Measurements from ENCODE around the gene ARID1B.

Gene ARID1B

GRCh38 chr6:156729248-156729647, 47.9 kb upstream of the ARID1B start:
- CTCF ChIA-PET = interaction anchor here (0.7 to 2.1 kb wide), 2 partner anchors 23 to 696 kb away, joined by 3 to 11 read pairs; no protein-coding TSS in a partner anchor
- no peaks in the 10 kb centered on the region for H3K36me3 ChIP-seq (ENCODE audit: control insufficient read depth in 2 of 2, insufficient read depth in 1 of 2, low read length in 2 of 2)
- H3K9me3 ChIP-seq (ENCODE audit: control insufficient read depth, insufficient read depth, low read depth, low read length) = no peaks in the 10 kb centered on the region
- POLR2A ChIA-PET = interaction anchor here (1.8 kb wide), 1 partner anchor 9 kb away, joined by 7 read pairs; no protein-coding TSS in a partner anchor
- no peak overlapping the region for H3K4me3 ChIP-seq (ENCODE audit: low read depth, low read length)
- H3K4me1 ChIP-seq (ENCODE audit: control insufficient read depth, insufficient read depth, low read length) = peaks cover 4% of the 10 kb centered on the region; the same call in 1 of the 2 replicates
- H3K27ac ChIP-seq (ENCODE audit: extremely low read depth, low read depth, low read length) = no peak overlapping the region
- no peak for TF ChIP-seq ZNF335 (tag by site-specific recombination; conservative IDR thresholded peaks at IDR 0.05)
- no peak for TF ChIP-seq ZNF670 (tag by site-specific recombination; IDR thresholded peaks at IDR 0.05; ENCODE audit: low read depth)
- TF ChIP-seq ZNF280C (tag by site-specific recombination; IDR thresholded peaks at IDR 0.05) = no peak
- TF ChIP-seq ZNF621 (tag by site-specific recombination; IDR thresholded peaks at IDR 0.05) = no peak
- TF ChIP-seq ZNF645 (tag by site-specific recombination; IDR thresholded peaks at IDR 0.05) = no peak
- TF ChIP-seq ZNF792 (tag by site-specific recombination; IDR thresholded peaks at IDR 0.05) = no peak
- TF ChIP-seq OVOL3 (tag by site-specific recombination; IDR thresholded peaks at IDR 0.05) = no peak
- no peak for TF ChIP-seq IKZF3 (tag by site-specific recombination; IDR thresholded peaks at IDR 0.05)
- TF ChIP-seq ZNF623 (tag by site-specific recombination; IDR thresholded peaks at IDR 0.05) = no peak
- no peak for TF ChIP-seq ZNF530 (tag by site-specific recombination; IDR thresholded peaks at IDR 0.05; ENCODE audit: low read depth)
- no peak for TF ChIP-seq ZNF394 (tag by site-specific recombination; IDR thresholded peaks at IDR 0.05; ENCODE audit: borderline replicate concordance)
- no peak for TF ChIP-seq BCL11A (tag by site-specific recombination; IDR thresholded peaks at IDR 0.05; ENCODE audit: low read depth)
- TF ChIP-seq MZF1 (tag by site-specific recombination; IDR thresholded peaks at IDR 0.05; ENCODE audit: borderline replicate concordance) = no peak

- no peak overlapping the region for H3K27ac ChIP-seq (ENCODE audit: extremely low read depth, low read depth, low read length)
- ChIA-PET CTCF (interaction anchor here (1.0 kb wide), 1 partner anchor 17 kb away, joined by 6 read pairs; no protein-coding TSS in a partner anchor), POLR2A (no interaction called here)
- H3K4me3 ChIP-seq (ENCODE audit: low read depth, low read length) = no peak overlapping the region
- H3K9me3 ChIP-seq (ENCODE audit: control insufficient read depth, insufficient read depth, low read depth, low read length) = no peaks in the 10 kb centered on the region
- H3K4me1 ChIP-seq (ENCODE audit: control insufficient read depth, insufficient read depth, low read length) = peaks cover 4% of the 10 kb centered on the region; the same call in 1 of the 2 replicates
- TF ChIP-seq YY1 (tag by site-specific recombination; IDR thresholded peaks at IDR 0.05) (no peak), WT1 (tag by site-specific recombination; IDR thresholded peaks at IDR 0.05) (0 out of 2 replicates have a peak, but pooled peaks have one; percentile 25)
- H3K36me3 ChIP-seq (ENCODE audit: control insufficient read depth in 2 of 2, insufficient read depth in 1 of 2, low read length in 2 of 2) = no peaks in the 10 kb centered on the region
Measured at GRCh38 chr6:156731396-156731795, 45.8 kb upstream of the ARID1B start.

DNA sequence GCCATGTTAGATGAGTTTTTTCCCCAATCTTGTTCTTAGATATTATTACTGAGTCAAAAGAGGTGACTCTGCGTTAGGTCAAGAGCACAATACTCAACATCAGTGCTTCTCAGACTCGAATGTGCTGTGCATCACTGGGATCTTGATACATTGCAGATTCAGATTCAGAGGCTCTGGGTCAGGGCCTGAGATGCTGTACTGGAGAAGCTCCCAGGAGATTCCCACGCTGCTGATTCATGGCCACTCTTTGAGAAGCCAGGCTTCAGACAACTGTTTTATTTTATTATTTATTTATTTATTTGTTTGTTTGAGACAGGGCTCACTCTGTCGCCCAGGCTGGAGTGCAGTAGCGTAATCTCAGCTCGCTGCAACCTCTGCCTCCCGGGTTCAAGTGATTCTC, 41.4 kb upstream of the ARID1B start:
- POLR2A ChIA-PET = no interaction called here
- Histone ChIP-seq H3K36me3 (ENCODE audit: control insufficient read depth in 2 of 2, insufficient read depth in 1 of 2, low read length in 2 of 2) (no peaks in the 10 kb centered on the region), H3K27ac (ENCODE audit: extremely low read depth, low read depth, low read length) (no peak overlapping the region), H3K9me3 (ENCODE audit: control insufficient read depth, insufficient read depth, low read depth, low read length) (no peaks in the 10 kb centered on the region), H3K4me1 (ENCODE audit: control insufficient read depth, insufficient read depth, low read length) (peaks cover 3% of the 10 kb centered on the region; the same call in 1 of the 2 replicates), H3K4me3 (ENCODE audit: low read depth, low read length) (no peak overlapping the region)
- CTCF ChIA-PET = interaction anchor here (1.0 kb wide), 1 partner anchor 117 kb away, joined by 3 read pairs; no protein-coding TSS in a partner anchor
- TF ChIP-seq, protein P1, sequence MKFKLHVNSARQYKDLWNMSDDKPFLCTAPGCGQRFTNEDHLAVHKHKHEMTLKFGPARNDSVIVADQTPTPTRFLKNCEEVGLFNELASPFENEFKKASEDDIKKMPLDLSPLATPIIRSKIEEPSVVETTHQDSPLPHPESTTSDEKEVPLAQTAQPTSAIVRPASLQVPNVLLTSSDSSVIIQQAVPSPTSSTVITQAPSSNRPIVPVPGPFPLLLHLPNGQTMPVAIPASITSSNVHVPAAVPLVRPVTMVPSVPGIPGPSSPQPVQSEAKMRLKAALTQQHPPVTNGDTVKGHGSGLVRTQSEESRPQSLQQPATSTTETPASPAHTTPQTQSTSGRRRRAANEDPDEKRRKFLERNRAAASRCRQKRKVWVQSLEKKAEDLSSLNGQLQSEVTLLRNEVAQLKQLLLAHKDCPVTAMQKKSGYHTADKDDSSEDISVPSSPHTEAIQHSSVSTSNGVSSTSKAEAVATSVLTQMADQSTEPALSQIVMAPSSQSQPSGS (tag by site-specific recombination; IDR thresholded peaks at IDR 0.05; ENCODE audit: low read depth) = no peak
- no peak for TF ChIP-seq ZNF747 (tag by site-specific recombination; IDR thresholded peaks at IDR 0.05)
- TF ChIP-seq ZNF16 (tag by site-specific recombination; IDR thresholded peaks at IDR 0.05; ENCODE audit: low read depth) = no peak
- no peak for TF ChIP-seq ZNF404 (tag by site-specific recombination; IDR thresholded peaks at IDR 0.05)
- TF ChIP-seq KLF16 (tag by site-specific recombination; IDR thresholded peaks at IDR 0.05) = no peak

Data from HEK293 (cell line).